ENCODE results near the gene TNFRSF18. TPM values are rescaled to one million over a fixed set of nuclear protein-coding genes. Genes with fewer than 3 reads are reported as not detected.

TNFRSF18 gene
- total and polyA plus RNA-seq, 10 of the 15 experiments (the other 5 are each of a cell fraction or from before 2014, with no cell fraction given): 0.18 to 7.5 (median 1.5) TPM; not detected in 1

DNA sequence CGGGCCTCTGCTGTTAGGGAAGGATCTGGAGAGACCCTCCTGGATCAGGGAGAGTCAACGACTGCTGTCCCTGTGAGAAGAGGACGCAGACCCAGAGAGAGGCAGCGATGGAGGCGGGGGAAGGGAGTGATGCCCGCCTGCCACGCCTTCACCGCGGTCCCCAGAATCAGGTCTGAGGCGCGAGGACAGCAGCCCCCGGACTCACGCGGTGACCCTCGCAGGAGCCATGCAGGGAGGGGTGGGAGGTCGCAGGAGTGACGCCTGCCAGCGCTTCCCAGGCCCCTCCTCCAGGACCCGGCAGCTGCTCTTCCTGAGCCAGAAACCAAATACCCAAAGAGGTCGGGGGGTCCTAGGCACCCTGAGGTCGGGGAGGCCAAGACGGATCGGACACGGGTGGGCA is 13.8 kb upstream of the TNFRSF18 start:
- SMC1A ChIA-PET (ENCODE audit: uncharacterized antibody, unreplicated experiment): no interaction called here
- in situ Hi-C loops (cut with MboI): no loop called here
- intact Hi-C loops (cut with micrococcal nuclease; ENCODE audit: unreplicated experiment): no loop called here
- H3K4me2 ChIP-seq (ENCODE audit: control insufficient read depth, insufficient read depth): no peak overlapping the region
- H4K20me1 ChIP-seq (ENCODE audit: control insufficient read depth, insufficient read depth): no peaks in the 10 kb centered on the region
- H2AFZ ChIP-seq (ENCODE audit: control insufficient read depth, low read depth, low read length): no peak overlapping the region
- ATAC-seq (no peak), FAIRE-seq (no peak), DNase-seq (ENCODE audit: low read depth, low spot score) (no peak)
- H3K4me1 ChIP-seq (ENCODE audit: control insufficient read depth, insufficient read depth, low read length): peaks cover 5% of the 10 kb centered on the region
- no peak overlapping the region for H3K27ac ChIP-seq (ENCODE audit: control insufficient read depth, insufficient read depth)
- no peak overlapping the region for H3K4me3 ChIP-seq
- peaks cover 6 to 41% of the 10 kb centered on the region in 2 experiments for H3K36me3 ChIP-seq (ENCODE audit: control insufficient read depth in 2 of 2, insufficient read depth in 2 of 2, low read length in 1 of 2)
- H3K27me3 ChIP-seq (replicated peaks in 1 of 2; ENCODE audit: control insufficient read depth in 2 of 2, insufficient read depth in 2 of 2, low read length in 1 of 2): no peaks in the 10 kb centered on the region
- H3K9ac ChIP-seq (ENCODE audit: control insufficient read depth, insufficient read depth, low read length): no peak overlapping the region
- WGBS (ENCODE audit: insufficient coverage, insufficient replicate concordance, low lambda C conversion rate, missing lambda C conversion rate): 90% methylated on average over 24 of the region's 24 CpGs
- no peaks in the 10 kb centered on the region; the same call in 2 of the 3 replicates for H3K9me3 ChIP-seq (replicated peaks; ENCODE audit: control insufficient read depth, insufficient read depth, low read length)
- BruUV-seq (replicated peaks): no TSS peak
- POLR2A ChIA-PET: no interaction called here
- TF ChIP-seq IKZF1 (conservative IDR thresholded peaks at IDR 0.05) (no peak), ZBTB40 (IDR thresholded peaks at IDR 0.05; ENCODE audit: borderline replicate concordance) (no peak), NR2C1 (IDR thresholded peaks at IDR 0.05) (no peak)
- no peaks in the 10 kb centered on the region; the same call in 1 of the 2 replicates for H3K79me2 ChIP-seq (ENCODE audit: control insufficient read depth, insufficient read depth, low read length)
- RAD21 ChIA-PET (ENCODE audit: unreplicated experiment): no interaction called here
- CTCF ChIA-PET: interaction anchor here (1.2 kb wide), 1 partner anchor 11 kb away, joined by 4 read pairs; no protein-coding TSS in a partner anchor
